Measurements from ENCODE around the gene GRIP1. TPM values are rescaled to one million over a fixed set of nuclear protein-coding genes. Genes with fewer than 3 reads are reported as not detected.

GRIP1 gene
- total and polyA plus RNA-seq, 2 donors (not counting 3 experiments of a cell fraction or from before 2014, with no cell fraction given) = 0.04 to 0.69 TPM

GRCh38 chr12:66679461-66680084, 697 bp upstream of the GRIP1 start:
- ChIA-PET CTCF (no interaction called here), POLR2A (no interaction called here)
- Histone ChIP-seq H4K20me1 (replicated peaks; ENCODE audit: control insufficient read depth, extremely low read depth, insufficient read depth, low read length) (no peaks in the 10 kb centered on the region), H3K4me2 (ENCODE audit: insufficient read depth, low read length) (no peak overlapping the region), H3K9me1 (replicated peaks; ENCODE audit: control insufficient read depth, extremely low read depth, insufficient read depth, low read length) (no peaks in the 10 kb centered on the region), H3K27me3 (ENCODE audit: control insufficient read depth in 2 of 2, insufficient read depth in 2 of 2, low read length in 2 of 2) (peaks cover 10 to 23% of the 10 kb centered on the region in 2 experiments), H3K9me3 (replicated peaks; ENCODE audit: control insufficient read depth, insufficient read depth, low read length) (no peaks in the 10 kb centered on the region), H2AFZ (ENCODE audit: low read depth, low read length) (no peak overlapping the region), H3K27ac (ENCODE audit: insufficient read depth, low read depth, low read length) (no peak overlapping the region), H3K9ac (replicated peaks; ENCODE audit: extremely low read depth, insufficient read depth, low read length) (no peak overlapping the region), H3K36me3 (ENCODE audit: control insufficient read depth in 2 of 2, extremely low read depth in 1 of 2, insufficient read depth in 2 of 2, low read length in 2 of 2) (no peaks in the 10 kb centered on the region), H3K79me2 (ENCODE audit: control insufficient read depth, insufficient read depth, low read length) (no peaks in the 10 kb centered on the region), H3K4me1 (ENCODE audit: control insufficient read depth, extremely low read depth, insufficient read depth, low read length) (no peaks in the 10 kb centered on the region), H3K4me3 (replicated peaks in 1 of 3; ENCODE audit: insufficient read depth in 1 of 3, low read depth in 1 of 3, low read length in 3 of 3) (no peak overlapping the region)
- TF ChIP-seq GATA2 (IDR thresholded peaks at IDR 0.05; ENCODE audit: insufficient read depth, insufficient read length, low read depth, low read length) = no peak
- TF ChIP-seq POLR2A (IDR thresholded peaks at IDR 0.05; ENCODE audit: low read depth, low read length) = no peak
- no peak for TF ChIP-seq POLR2AphosphoS5 (IDR thresholded peaks at IDR 0.05; ENCODE audit: insufficient read depth, low read depth, low read length)
- TF ChIP-seq MAX (IDR thresholded peaks at IDR 0.05; ENCODE audit: insufficient read depth, insufficient read length) = no peak
- no peak for TF ChIP-seq CTCF (IDR thresholded peaks at IDR 0.05; ENCODE audit: extremely low read depth in 1 of 2, insufficient read depth in 1 of 2, low read depth in 1 of 2, low read length in 2 of 2)
- no peak for TF ChIP-seq MYC (IDR thresholded peaks at IDR 0.05; ENCODE audit: low read depth, low read length)
- no peak for TF ChIP-seq JUN (IDR thresholded peaks at IDR 0.05; ENCODE audit: borderline replicate concordance, insufficient read depth, insufficient read length, low read depth)
- TF ChIP-seq EZH2 (IDR thresholded peaks at IDR 0.05; ENCODE audit: borderline replicate concordance, low read depth, low read length, severe bottlenecking) = no peak
- TF ChIP-seq FOS (IDR thresholded peaks at IDR 0.05; ENCODE audit: borderline replicate concordance, insufficient read depth, low read length) = no peak
- dilution Hi-C loops (cut with MboI; ENCODE audit: extremely low pct_ligation_motif_present, low sequenced_read_pairs) = no loop called here
- intact Hi-C loops (cut with micrococcal nuclease) = no loop called here
- no peak for FAIRE-seq
- BruUV-seq (replicated peaks) = no TSS peak
- DNase-seq (ENCODE audit: low read depth, low spot score) = no peak

Measured in endothelial cell of umbilical vein (primary cell).